RWPE2 (cell line): ENCODE results near the gene CST8.
A peak's percentile ranks its signal among the peaks of the same experiment; 100 is the strongest.

Experiments
- ATAC-seq: fragments of 200-7000 bp; cut with Tn5 transposase; 3 replicates; pipeline ENCODE4 v1.9.1; 2021; ENCODE audit warnings: low read depth
- DNase-seq: peaks from one replicate; pipeline ENCODE4 v3.0.0-alpha.2; 2020; ENCODE audit warnings: low spot score
- H3K27ac ChIP-seq: fragments of 450-650 bp; 2 replicates; pipeline ENCODE4 v1.5.1; 2017; ENCODE audit warnings: mild to moderate bottlenecking; ENCODE audit not compliant: poor library complexity, severe bottlenecking
- H3K27me3 ChIP-seq: fragments of 250-450 bp; sonication (Bioruptor Pico); 2 replicates; pipeline ENCODE4 v1.5.1; 2021; ENCODE audit warnings: mild to moderate bottlenecking, moderate library complexity; ENCODE audit not compliant: insufficient read depth, poor library complexity, severe bottlenecking
- H3K36me3 ChIP-seq: fragments of 250-450 bp; sonication (Bioruptor Pico); 2 replicates; pipeline ENCODE4 v1.5.1; 2020; ENCODE audit warnings: low read depth, mild to moderate bottlenecking, moderate library complexity
- H3K4me1 ChIP-seq: fragments of 250-450 bp; sonication (Bioruptor Pico); 2 replicates; pipeline ENCODE4 v1.5.1; 2021; ENCODE audit warnings: mild to moderate bottlenecking, moderate library complexity; ENCODE audit not compliant: insufficient read depth, poor library complexity, severe bottlenecking
- H3K4me3 ChIP-seq: fragments of 250-450 bp; sonication (Bioruptor Pico); 2 replicates; pipeline ENCODE4 v1.5.1; 2021; ENCODE audit warnings: mild to moderate bottlenecking, moderate library complexity; ENCODE audit not compliant: severe bottlenecking
- H3K9me3 ChIP-seq: fragments of 250-450 bp; sonication (Bioruptor Pico); 2 replicates; pipeline ENCODE4 v1.5.1; 2021; ENCODE audit warnings: mild to moderate bottlenecking, moderate library complexity; ENCODE audit not compliant: severe bottlenecking
- TF ChIP-seq, protein P1 (sequence below): fragments of 450-650 bp; IDR thresholded peaks from one replicate; pipeline ENCODE4 v1.5.1; 2017; ENCODE audit warnings: mild to moderate bottlenecking, moderate library complexity; ENCODE audit not compliant: poor library complexity, severe bottlenecking

Gene CST8

DNA sequence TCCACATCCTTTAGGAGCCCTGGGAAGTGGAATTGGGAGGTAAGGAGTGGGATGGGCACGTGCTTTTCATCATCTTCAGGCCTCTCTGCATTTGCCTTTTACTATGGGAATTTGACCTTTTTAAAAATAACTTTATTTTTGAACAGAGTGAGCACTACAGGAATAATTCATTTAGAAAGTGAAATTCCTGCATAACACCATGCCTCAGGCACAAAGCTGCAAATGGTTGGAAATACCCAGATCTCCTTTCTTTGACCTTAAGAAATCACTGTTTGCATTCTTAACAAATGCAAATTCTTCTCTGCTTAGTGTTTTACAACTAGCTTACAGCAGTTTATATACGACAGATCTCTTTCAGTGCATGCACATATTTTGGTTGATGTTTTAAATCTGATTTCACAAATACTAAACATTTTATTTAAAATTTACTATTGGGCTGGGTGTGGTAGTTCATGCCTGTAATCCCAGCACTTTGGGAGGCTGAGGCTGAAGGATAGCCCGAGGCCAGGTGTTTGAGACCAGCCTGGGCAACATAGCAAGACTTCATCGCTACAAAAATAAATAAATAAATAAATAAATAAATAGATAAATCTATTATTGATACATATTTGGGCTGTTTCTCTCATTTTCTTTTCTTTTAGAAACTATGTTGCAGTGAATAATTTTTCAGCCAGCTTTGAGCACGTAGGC lies 24.5 kb downstream of the CST8 start:
- no peak overlapping the region for H3K4me3 ChIP-seq
- no peaks in the 10 kb centered on the region for H3K27me3 ChIP-seq
- no peaks in the 10 kb centered on the region for H3K4me1 ChIP-seq
- TF ChIP-seq, protein P1, sequence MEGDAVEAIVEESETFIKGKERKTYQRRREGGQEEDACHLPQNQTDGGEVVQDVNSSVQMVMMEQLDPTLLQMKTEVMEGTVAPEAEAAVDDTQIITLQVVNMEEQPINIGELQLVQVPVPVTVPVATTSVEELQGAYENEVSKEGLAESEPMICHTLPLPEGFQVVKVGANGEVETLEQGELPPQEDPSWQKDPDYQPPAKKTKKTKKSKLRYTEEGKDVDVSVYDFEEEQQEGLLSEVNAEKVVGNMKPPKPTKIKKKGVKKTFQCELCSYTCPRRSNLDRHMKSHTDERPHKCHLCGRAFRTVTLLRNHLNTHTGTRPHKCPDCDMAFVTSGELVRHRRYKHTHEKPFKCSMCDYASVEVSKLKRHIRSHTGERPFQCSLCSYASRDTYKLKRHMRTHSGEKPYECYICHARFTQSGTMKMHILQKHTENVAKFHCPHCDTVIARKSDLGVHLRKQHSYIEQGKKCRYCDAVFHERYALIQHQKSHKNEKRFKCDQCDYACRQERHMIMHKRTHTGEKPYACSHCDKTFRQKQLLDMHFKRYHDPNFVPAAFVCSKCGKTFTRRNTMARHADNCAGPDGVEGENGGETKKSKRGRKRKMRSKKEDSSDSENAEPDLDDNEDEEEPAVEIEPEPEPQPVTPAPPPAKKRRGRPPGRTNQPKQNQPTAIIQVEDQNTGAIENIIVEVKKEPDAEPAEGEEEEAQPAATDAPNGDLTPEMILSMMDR: no peak
- H3K27ac ChIP-seq: no peak overlapping the region
- no peaks in the 10 kb centered on the region for H3K9me3 ChIP-seq
- DNase-seq (no peak), ATAC-seq (peak; percentile 58)
- no peaks in the 10 kb centered on the region for H3K36me3 ChIP-seq

- no peaks in the 10 kb centered on the region for H3K4me1 ChIP-seq
- no peaks in the 10 kb centered on the region for H3K27me3 ChIP-seq
- H3K36me3 ChIP-seq: no peaks in the 10 kb centered on the region
- TF ChIP-seq, protein P1: no peak
- no peaks in the 10 kb centered on the region for H3K9me3 ChIP-seq
- H3K4me3 ChIP-seq: no peak overlapping the region
- no peak overlapping the region for H3K27ac ChIP-seq
- DNase-seq (no peak), ATAC-seq (no peak)
Observed at GRCh38 chr20:23517719-23518118, 26.8 kb downstream of the CST8 start.

DNA sequence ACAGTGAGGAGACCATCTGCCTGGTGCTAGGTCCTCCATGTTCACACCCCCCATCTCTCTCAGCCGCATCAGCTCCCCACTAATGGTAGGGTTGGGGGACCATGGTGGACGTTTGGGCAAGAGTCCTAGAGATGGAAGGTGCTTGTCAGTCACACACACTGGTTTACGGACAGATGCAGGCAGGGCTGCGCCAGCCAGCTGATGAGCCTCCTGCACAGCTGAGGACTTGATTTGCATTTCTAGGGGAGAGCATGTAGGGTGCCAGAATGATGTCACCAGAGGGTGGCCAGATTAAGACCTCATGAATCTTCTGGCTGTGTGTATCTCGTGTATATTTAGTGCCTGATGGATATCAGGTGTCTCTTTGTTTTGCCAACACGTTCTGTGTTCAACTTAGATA lies 28.6 kb downstream of the CST8 start:
- no peak for DNase-seq
- H3K36me3 ChIP-seq: no peaks in the 10 kb centered on the region

GRCh38 chr20:23520185-23520584 lies 29.3 kb downstream of the CST8 start:
- H3K27ac ChIP-seq: no peak overlapping the region
- TF ChIP-seq, protein P1: no peak
- H3K4me1 ChIP-seq: no peaks in the 10 kb centered on the region
- ATAC-seq (no peak), DNase-seq (no peak)
- no peaks in the 10 kb centered on the region for H3K9me3 ChIP-seq
- no peak overlapping the region for H3K4me3 ChIP-seq
- H3K27me3 ChIP-seq: no peaks in the 10 kb centered on the region
- no peaks in the 10 kb centered on the region for H3K36me3 ChIP-seq

More for the DNA sequence above, 28.6 kb downstream of the CST8 start:
- Histone ChIP-seq H3K4me3 (no peak overlapping the region), H3K4me1 (no peaks in the 10 kb centered on the region), H3K27me3 (no peaks in the 10 kb centered on the region), H3K9me3 (no peaks in the 10 kb centered on the region), H3K27ac (no peak overlapping the region)
- no peak for ATAC-seq
- TF ChIP-seq, protein P1: no peak

- no peaks in the 10 kb centered on the region for H3K4me1 ChIP-seq
- ATAC-seq: no peak
- no peak overlapping the region for H3K27ac ChIP-seq
- no peak overlapping the region for H3K4me3 ChIP-seq
- H3K36me3 ChIP-seq: no peaks in the 10 kb centered on the region
- H3K9me3 ChIP-seq: peaks cover 10% of the 10 kb centered on the region
- TF ChIP-seq, protein P1: no peak
- no peak for DNase-seq
- H3K27me3 ChIP-seq: no peaks in the 10 kb centered on the region
Observed at GRCh38 chr20:23524146-23524545, 33.2 kb downstream of the CST8 start.
